SK-N-SH treated with all-trans-retinoic acid at 6 μM for 48 hours (cell line): ENCODE measurements around the gene LCN2.

Source experiments
- ATAC-seq: fragments of 200-7000 bp; cut with Tn5 transposase; 3 replicates; pipeline ENCODE4 v1.9.1; 2020; ENCODE audit warnings: mild to moderate bottlenecking, moderate library complexity
- ARNTL ChIP-seq: fragments of 450-650 bp; formaldehyde crosslinking; IDR thresholded peaks from 2 replicates; pipeline ENCODE4 v1.5.0; 2020; ENCODE audit warnings: low read depth, mild to moderate bottlenecking, moderate library complexity, borderline replicate concordance
- BACH2 ChIP-seq: fragments of 250-450 bp; sonication (Bioruptor Pico); IDR thresholded peaks from 2 replicates; pipeline ENCODE4 v1.9.0; 2021; ENCODE audit warnings: mild to moderate bottlenecking, borderline replicate concordance
- CSDC2 ChIP-seq: fragments of 250-450 bp; sonication (Bioruptor Pico); IDR thresholded peaks from 2 replicates; pipeline ENCODE4 v1.5.0; 2020; ENCODE audit warnings: mild to moderate bottlenecking, moderate library complexity
- CSRNP3 ChIP-seq: fragments of 250-450 bp; sonication (Bioruptor Pico); IDR thresholded peaks from 2 replicates; pipeline ENCODE4 v1.5.1; 2021; ENCODE audit warnings: mild to moderate bottlenecking, moderate library complexity
- ESRRG ChIP-seq: fragments of 250-450 bp; sonication (Bioruptor Pico); IDR thresholded peaks from 2 replicates; pipeline ENCODE4 v1.6.1; 2021; ENCODE audit warnings: mild to moderate bottlenecking
- OSR1 ChIP-seq: fragments of 250-450 bp; sonication (Bioruptor Pico); IDR thresholded peaks from 2 replicates; pipeline ENCODE4 v1.8.0; 2022; ENCODE audit warnings: moderate library complexity, mild to moderate bottlenecking, inconsistent platforms
- PATZ1 ChIP-seq: fragments of 250-450 bp; sonication (Bioruptor Pico); IDR thresholded peaks from 2 replicates; pipeline ENCODE4 v1.8.0; 2020; ENCODE audit warnings: mild to moderate bottlenecking, moderate library complexity, borderline replicate concordance
- PPARA ChIP-seq: fragments of 250-450 bp; sonication (Bioruptor Pico); IDR thresholded peaks from 2 replicates; pipeline ENCODE4 v1.5.0; 2020; ENCODE audit warnings: mild to moderate bottlenecking, borderline replicate concordance
- RARB ChIP-seq: fragments of 250-450 bp; sonication (Bioruptor Pico); IDR thresholded peaks from 2 replicates; pipeline ENCODE4 v1.8.0; 2021; ENCODE audit warnings: mild to moderate bottlenecking, moderate library complexity
- TCF4 ChIP-seq: fragments of 250-450 bp; sonication (Bioruptor Pico); IDR thresholded peaks from 2 replicates; pipeline ENCODE4 v1.8.0; 2021; ENCODE audit warnings: mild to moderate bottlenecking, moderate library complexity, borderline replicate concordance
- TSHZ2 ChIP-seq: fragments of 250-450 bp; sonication (Bioruptor Pico); IDR thresholded peaks from 2 replicates; pipeline ENCODE4 v1.5.0; 2020; ENCODE audit warnings: mild to moderate bottlenecking, moderate library complexity
- ZC3H10 ChIP-seq: fragments of 250-450 bp; sonication (Bioruptor Pico); IDR thresholded peaks from 2 replicates; pipeline ENCODE4 v1.5.1; 2021; ENCODE audit warnings: mild to moderate bottlenecking, moderate library complexity
- ZFP3 ChIP-seq: fragments of 250-450 bp; sonication (Bioruptor Pico); IDR thresholded peaks from 2 replicates; pipeline ENCODE4 v1.5.0; 2020; ENCODE audit warnings: mild to moderate bottlenecking, moderate library complexity
- ZFP30 ChIP-seq: fragments of 450-650 bp; formaldehyde crosslinking; IDR thresholded peaks from 2 replicates; pipeline ENCODE4 v1.5.0; 2022; ENCODE audit warnings: mild to moderate bottlenecking, moderate library complexity
- ZNF565 ChIP-seq: fragments of 450-650 bp; formaldehyde crosslinking; conservative IDR thresholded peaks from 2 replicates; pipeline ENCODE4 v1.5.0; 2020; ENCODE audit warnings: low read depth, mild to moderate bottlenecking, moderate library complexity
- ZNF8 ChIP-seq: fragments of 450-650 bp; formaldehyde crosslinking; IDR thresholded peaks from 2 replicates; pipeline ENCODE4 v1.5.0; 2020; ENCODE audit warnings: mild to moderate bottlenecking, moderate library complexity

LCN2 gene

GRCh38 chr9:128124873-128125579, 24.2 kb upstream of the LCN2 start (continued):
- TF ChIP-seq TSHZ2 (no peak), ARNTL (CRISPR knock-in tag) (no peak), ZNF8 (CRISPR knock-in tag) (no peak)

GRCh38 chr9:128125580-128126354, 23.5 kb upstream of the LCN2 start:
- no peak for ATAC-seq
- TF ChIP-seq ZFP30 (CRISPR knock-in tag): no peak
- no peak for TF ChIP-seq PATZ1 (CRISPR knock-in tag)
- no peak for TF ChIP-seq ZFP3
- no peak for TF ChIP-seq ESRRG (CRISPR knock-in tag)
- no peak for TF ChIP-seq ZNF565 (CRISPR knock-in tag)
- no peak for TF ChIP-seq CSDC2 (CRISPR knock-in tag)
- no peak for TF ChIP-seq CSRNP3
- no peak for TF ChIP-seq TCF4 (CRISPR knock-in tag)
- TF ChIP-seq PPARA: no peak

GRCh38 chr9:128127568-128127989, 21.7 kb upstream of the LCN2 start, which contains the start of gene PTGES2:
PTGES2 (minus strand) TSS chr9:128127729; CDS start chr9:128127717, 12 bp downstream.
- no peak for TF ChIP-seq CSRNP3
- no peak for TF ChIP-seq ARNTL (CRISPR knock-in tag)
- no peak for TF ChIP-seq ZC3H10 (CRISPR knock-in tag)
- no peak for TF ChIP-seq BACH2 (CRISPR knock-in tag)
- no peak for TF ChIP-seq RARB (CRISPR knock-in tag)
- TF ChIP-seq ZFP30 (CRISPR knock-in tag): no peak
- ATAC-seq: peak; percentile 83

- TF ChIP-seq OSR1 (CRISPR knock-in tag): no peak
- peak; percentile 23; the same call in 1 of the 2 replicates for TF ChIP-seq TSHZ2
- peak; percentile 86 for ATAC-seq
Measured at GRCh38 chr9:128127990-128128835, 21.0 kb upstream of the LCN2 start.
